Body of pancreas (tissue), 4 donors: ENCODE results near the gene AMACR. TPM values are rescaled to one million over a fixed set of nuclear protein-coding genes. Genes with fewer than 3 reads are reported as not detected.
"Not testable (repeated sequence)": the region's sequence is repeated elsewhere in the genome, so short reads cannot be mapped to it uniquely, and the experiment has no call there.

Experiments
- ATAC-seq: fragments of 150-250 bp; one replicate; pipeline ENCODE4 v1.9.1; 2016
- DNase-seq, 4 donors: peaks; one replicate each; pipeline ENCODE4 v3.0.0-alpha.2; 2019
- H3K27ac ChIP-seq, 4 donors: fragments of 200-600 bp; sonication (generic); 1 replicate in 3 of 4; 2 replicates in 1 of 4; pipeline versions ENCODE4 v1.5.1 to v1.6.1; 2016 to 2019; ENCODE audit warnings: mild to moderate bottlenecking in 1 of 4, mixed read lengths in 1 of 4, moderate library complexity in 1 of 4
- H3K27me3 ChIP-seq, 2 donors: fragments of 200-600 bp; sonication (generic); one replicate each; pipeline ENCODE4 v1.6.0; 2016; ENCODE audit warnings: mild to moderate bottlenecking in 1 of 2
- H3K36me3 ChIP-seq, 2 donors: fragments of 200-600 bp; sonication (generic); replicated peaks in 1 of 2; 2 replicates each; pipeline ENCODE4 v1.5.1; 2016; ENCODE audit warnings: low read depth in 2 of 2; ENCODE audit not compliant: insufficient read depth in 1 of 2
- H3K4me1 ChIP-seq: fragments of 200-600 bp; sonication (generic); one replicate; pipeline ENCODE4 v1.6.0; 2016
- H3K4me3 ChIP-seq, 2 donors: fragments of 200-600 bp; sonication (generic); 1 replicate in 1 of 2; 2 replicates in 1 of 2; pipeline ENCODE4 v1.5.1; 2016 to 2019
- H3K9me3 ChIP-seq, 3 donors: fragments of 200-600 bp; sonication (generic); 1 replicate in 2 of 3; 2 replicates in 1 of 3; pipeline ENCODE4 v1.5.1; 2016
- CTCF ChIP-seq, 7 experiments: fragments of 450-650 bp in 4 of 7; fragments of 200-600 bp in 3 of 7; sonication (generic) in 3 of 7; IDR thresholded peaks; one replicate each; pipeline ENCODE4 v1.5.1; 2016 to 2019; ENCODE audit warnings: antibody characterized with exemption in 7 of 7
- POLR2A ChIP-seq, 3 donors: fragments of 450-650 bp; IDR thresholded peaks; one replicate each; pipeline ENCODE4 v1.6.1; 2016; ENCODE audit warnings: antibody characterized with exemption in 3 of 3, mild to moderate bottlenecking in 2 of 3
- WGBS, 2 donors: methylation state at CpG; one replicate each; pipeline ENCODE4 v1.1.5; 2017; 5-methylcytosine and 5-hydroxymethylcytosine counted together
- intact Hi-C: fragments of 100-400 bp; cut with DNase I; formaldehyde crosslinking; loops from one replicate; pipeline ENCODE4 v1.15.1; 2023
- total RNA-seq, 2 donors: library from RNA; depleted of rRNA; stranded (reverse); fragments of >200 nt; gene quantifications; one replicate each; pipeline ENCODE4 v1.1.0, GENCODE V29; 2016

The AMACR gene
- total RNA-seq, 2 donors from 2014 or later, result 5.4 to 7.3 TPM

- Histone ChIP-seq H3K36me3 (no peaks in the 10 kb centered on the region), H3K27me3 (no peaks in the 10 kb centered on the region), H3K9me3 (no peaks in the 10 kb centered on the region), H3K4me1 (peaks cover 4% of the 10 kb centered on the region), H3K27ac (no peak overlapping the region), H3K4me3 (no peak overlapping the region)
- no peak for TF ChIP-seq CTCF (IDR thresholded peaks at IDR 0.05)
- no peak for TF ChIP-seq POLR2A (IDR thresholded peaks at IDR 0.05)
- no peak for ATAC-seq
- intact Hi-C loops, result no loop called here
- 93 to 96% methylated on average over 2 of the region's 2 CpGs for WGBS, 2 donors
- no peak for DNase-seq
Observed at GRCh38 chr5:34014626-34015025, 6.8 kb upstream of the AMACR start.

- no peak for TF ChIP-seq CTCF (IDR thresholded peaks at IDR 0.05)
- TF ChIP-seq POLR2A (IDR thresholded peaks at IDR 0.05), result no peak
- Histone ChIP-seq H3K36me3 (no peaks in the 10 kb centered on the region), H3K4me3 (no peak overlapping the region), H3K9me3 (no peaks in the 10 kb centered on the region), H3K4me1 (peaks cover 12% of the 10 kb centered on the region), H3K27me3 (no peaks in the 10 kb centered on the region), H3K27ac (no peak overlapping the region)
- intact Hi-C loops, result no loop called here
- 89 to 97% methylated on average over 3 of the region's 3 CpGs for WGBS, 2 donors
- DNase-seq (no peak), ATAC-seq (no peak)
Observed at GRCh38 chr5:34013547-34013946, 5.7 kb upstream of the AMACR start.

GRCh38 chr5:34012791-34013190, 4.9 kb upstream of the AMACR start:
- intact Hi-C loops, result no loop called here

GRCh38 chr5:34011536-34011935, 3.7 kb upstream of the AMACR start:
- no peak for TF ChIP-seq CTCF (IDR thresholded peaks at IDR 0.05)
- DNase-seq (no peak), ATAC-seq (no peak)
- Histone ChIP-seq H3K4me1 (peaks cover 19% of the 10 kb centered on the region), H3K9me3 (no peaks in the 10 kb centered on the region), H3K27me3 (no peaks in the 10 kb centered on the region), H3K36me3 (no peaks in the 10 kb centered on the region), H3K4me3 (no peak overlapping the region), H3K27ac (no peak overlapping the region)
- intact Hi-C loops, result no loop called here
- WGBS, 2 donors, result 79 to 81% methylated on average over 4 of the region's 4 CpGs

More at GRCh38 chr5:34012791-34013190, 4.9 kb upstream of the AMACR start:
- H3K27me3 ChIP-seq, result no peaks in the 10 kb centered on the region
- TF ChIP-seq CTCF (IDR thresholded peaks at IDR 0.05), result no peak
- no peak for TF ChIP-seq POLR2A (IDR thresholded peaks at IDR 0.05)
- H3K36me3 ChIP-seq, result no peaks in the 10 kb centered on the region
- H3K4me3 ChIP-seq, result no peak overlapping the region
- DNase-seq (peak in 1 of 4 donors; percentile 13), ATAC-seq (no peak)
- H3K27ac ChIP-seq, result peak overlapping the region in 1 of 4 donors; percentile 25
- H3K9me3 ChIP-seq, result no peaks in the 10 kb centered on the region
- peaks cover 12% of the 10 kb centered on the region for H3K4me1 ChIP-seq

GRCh38 chr5:34010146-34010545, 2.3 kb upstream of the AMACR start:
- H3K36me3 ChIP-seq, H3K27me3 ChIP-seq, H3K4me3 ChIP-seq, H3K27ac ChIP-seq, H3K9me3 ChIP-seq, DNase-seq, intact Hi-C loops, ATAC-seq: not testable (repeated sequence)
- WGBS, 2 donors, result 86 to 93% methylated on average over 2 of the region's 2 CpGs
- peaks cover 28% of the 10 kb centered on the region for H3K4me1 ChIP-seq
